Activated CD8-positive, alpha-beta T cell treated with anti-CD3 and anti-CD28 coated beads, Interleukin-2, amount 10 ng/mL, durations not matched to agents 7 days and 5 days (primary cell): ENCODE results near the gene CACFD1. TPM values are rescaled to one million over a fixed set of nuclear protein-coding genes. Genes with fewer than 3 reads are reported as not detected.

Source experiments
- ATAC-seq: fragments of 150-1000 bp; cut with Tn5 transposase; one replicate; pipeline ENCODE4 v1.10.0; 2021; ENCODE audit warnings: moderate library complexity
- CTCF ChIA-PET: fragments of 350-600 bp; sonication (Branson Sonifier 250); formaldehyde crosslinking; loops from one replicate; lab custom pipeline; 2021; ENCODE audit warnings: antibody characterized with exemption; lab: Charles Lee
- POLR2A ChIA-PET: fragments of 350-600 bp; sonication (Branson Sonifier 250); formaldehyde crosslinking; loops from one replicate; lab custom pipeline; 2021; ENCODE audit warnings: antibody characterized with exemption; lab: Charles Lee
- DNase-seq: peaks from one replicate; pipeline ENCODE4 v3.0.0-alpha.2; 2020
- H3K27ac Mint-ChIP-seq: one replicate; pipeline ENCODE4 v1.8.0; 2021; ENCODE audit warnings: mild to moderate bottlenecking, mixed read lengths
- H3K27me3 Mint-ChIP-seq: one replicate; pipeline ENCODE4 v1.8.0; 2021; ENCODE audit warnings: low read depth, mixed read lengths
- H3K36me3 Mint-ChIP-seq: one replicate; pipeline ENCODE4 v1.8.0; 2021; ENCODE audit warnings: low read depth, mixed read lengths
- H3K4me1 Mint-ChIP-seq: one replicate; pipeline ENCODE4 v1.8.0; 2021; ENCODE audit warnings: low read depth, mixed read lengths
- H3K4me3 Mint-ChIP-seq: one replicate; pipeline ENCODE4 v1.8.0; 2021; ENCODE audit warnings: mild to moderate bottlenecking, mixed read lengths
- H3K9me3 Mint-ChIP-seq: one replicate; pipeline ENCODE4 v1.8.0; 2022; ENCODE audit warnings: mixed read lengths; ENCODE audit not compliant: insufficient read depth
- total RNA-seq, 2 experiments: library from RNA; stranded (reverse); gene quantifications; one replicate each; pipeline ENCODE4 v1.2.3, GENCODE V29; 2021

CACFD1 gene
- total RNA-seq, 2 experiments from 2014 or later = 1.3 to 2.4 TPM

DNA sequence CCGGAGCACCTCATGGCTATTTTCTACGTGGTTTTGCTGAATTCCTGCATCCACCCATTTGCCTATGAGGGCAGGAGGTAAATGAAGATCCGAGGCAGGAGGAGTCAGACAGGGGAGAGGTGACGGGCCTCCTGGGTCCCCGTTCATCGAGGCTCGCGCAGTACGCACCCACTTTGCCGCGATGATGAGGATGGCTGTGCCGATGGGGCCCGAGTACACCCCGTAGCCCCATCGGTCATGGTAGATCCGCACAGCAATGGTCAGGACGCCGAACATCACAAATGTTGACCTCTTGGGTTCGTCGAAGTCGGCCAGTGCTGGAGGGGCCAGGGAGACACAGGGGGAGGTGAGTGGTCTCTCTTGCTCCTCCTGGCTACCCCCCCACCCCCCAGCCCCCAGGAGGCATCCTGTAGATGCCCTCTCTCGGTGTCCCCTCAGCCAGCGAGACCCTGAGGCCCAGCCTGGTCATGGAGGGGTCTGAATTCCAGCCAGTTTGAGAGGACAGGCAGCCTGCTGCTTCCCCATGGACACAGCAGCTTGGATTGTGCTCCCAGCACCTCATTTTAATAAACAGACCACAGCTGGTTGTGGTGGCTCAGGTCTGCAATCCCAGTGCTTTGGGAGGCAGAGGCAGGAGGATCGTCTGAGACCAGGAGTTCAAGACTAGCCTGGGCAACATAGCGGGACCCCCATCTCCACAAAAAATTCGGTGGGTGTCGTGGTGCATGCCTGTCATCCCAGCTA lies 59.1 kb downstream of the CACFD1 start:
- no peak for ATAC-seq
- H3K4me3 Mint-ChIP-seq = no peak overlapping the region
- H3K27ac Mint-ChIP-seq = no peak overlapping the region
- no peaks in the 10 kb centered on the region for H3K27me3 Mint-ChIP-seq
- no peaks in the 10 kb centered on the region for H3K9me3 Mint-ChIP-seq
- no peaks in the 10 kb centered on the region for H3K4me1 Mint-ChIP-seq
- no peaks in the 10 kb centered on the region for H3K36me3 Mint-ChIP-seq
- DNase-seq = no peak
- ChIA-PET CTCF (no interaction called here), POLR2A (interaction anchor here (0.9 kb wide), 1 partner anchor 9 kb away, joined by 3 read pairs; no protein-coding TSS in a partner anchor)

DNA sequence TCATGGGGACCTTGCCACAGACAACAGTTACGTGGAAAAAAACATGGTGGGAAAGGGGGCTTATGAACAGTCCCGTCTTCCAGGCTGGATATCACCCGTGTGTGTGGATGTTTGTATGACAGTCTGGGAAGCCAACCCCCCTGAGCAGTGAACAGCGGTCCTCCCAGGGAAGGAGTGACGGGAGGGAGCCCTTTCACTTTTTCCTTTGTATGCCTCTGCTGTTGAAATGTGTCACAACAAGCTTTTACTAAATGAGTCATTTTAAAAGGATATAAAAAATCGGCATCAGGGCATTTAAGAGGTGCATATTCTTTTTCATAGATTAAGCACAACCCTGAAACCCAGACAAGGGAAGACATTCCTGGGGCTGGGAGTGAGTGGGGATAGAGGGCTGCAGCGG lies 59.9 kb downstream of the CACFD1 start:
- no peaks in the 10 kb centered on the region for H3K4me1 Mint-ChIP-seq
- CTCF ChIA-PET = no interaction called here
- POLR2A ChIA-PET = no interaction called here
- no peak for ATAC-seq
- DNase-seq = no peak
- H3K27me3 Mint-ChIP-seq = no peaks in the 10 kb centered on the region
- H3K27ac Mint-ChIP-seq = no peak overlapping the region
- H3K4me3 Mint-ChIP-seq = no peak overlapping the region
- H3K36me3 Mint-ChIP-seq = no peaks in the 10 kb centered on the region
- no peaks in the 10 kb centered on the region for H3K9me3 Mint-ChIP-seq

DNA sequence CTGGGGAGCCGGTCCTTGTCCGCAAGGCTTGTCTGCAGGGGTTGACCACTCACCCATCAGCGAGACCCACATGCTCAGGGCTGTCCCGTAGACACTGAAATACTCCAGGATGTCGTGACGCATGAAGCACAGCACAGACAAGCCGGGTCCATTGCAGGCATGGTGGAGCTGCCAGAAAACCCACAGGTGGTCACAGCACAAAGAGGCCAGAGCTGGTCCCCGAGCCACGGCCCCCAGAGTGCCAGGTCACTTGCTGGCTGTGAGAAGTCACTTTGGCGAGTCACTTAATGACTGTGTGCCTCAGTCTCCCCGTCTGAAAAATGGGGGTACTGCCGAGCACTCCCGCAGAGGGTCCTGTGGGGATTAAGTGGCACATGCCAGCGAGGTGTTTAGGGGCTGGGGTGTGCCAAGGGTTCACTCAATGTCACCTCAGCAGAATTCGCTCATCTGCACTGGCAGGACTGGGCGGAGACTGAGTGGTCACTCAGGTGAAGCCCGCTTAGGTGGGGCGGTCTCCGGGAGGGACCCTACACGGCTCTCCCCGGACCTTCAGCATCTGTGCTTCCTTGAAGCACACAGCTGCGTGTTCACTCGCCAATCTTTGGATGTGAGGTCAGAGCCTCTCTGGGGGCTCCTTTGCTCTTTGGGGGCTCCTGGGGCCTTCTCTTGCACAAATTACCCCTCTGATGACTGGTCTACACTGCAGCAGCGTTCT lies 60.5 kb downstream of the CACFD1 start:
- Mint-ChIP-seq H3K4me1 (no peaks in the 10 kb centered on the region), H3K4me3 (no peak overlapping the region), H3K27me3 (no peaks in the 10 kb centered on the region), H3K27ac (no peak overlapping the region), H3K9me3 (no peaks in the 10 kb centered on the region), H3K36me3 (no peaks in the 10 kb centered on the region)
- DNase-seq = no peak
- CTCF ChIA-PET = no interaction called here
- POLR2A ChIA-PET = interaction anchor here (1.3 kb wide), 1 partner anchor 11 kb away, joined by 4 read pairs; no protein-coding TSS in a partner anchor
- ATAC-seq = no peak

Other genes with a start within 250 kb of the CACFD1 start
- not detected for gene ABO, start 184.8 kb upstream of the CACFD1 start, total RNA-seq
- 10 to 100 TPM; 20.1 to 21.4 TPM for gene SURF6, start 123.8 kb upstream of the CACFD1 start, total RNA-seq
- gene MED22, start 111.8 kb upstream of the CACFD1 start, total RNA-seq = 10 to 100 TPM; 29.1 to 29.6 TPM
- 1,000 to 10,000 TPM; 1,894 to 1,933 TPM for gene RPL7A, start 111.8 kb upstream of the CACFD1 start, total RNA-seq
- gene SURF1, start 103.5 kb upstream of the CACFD1 start, total RNA-seq = 10 to 100 TPM; 37.4 to 39.1 TPM
- 10 to 100 TPM; 18.4 to 20.7 TPM for gene SURF2, start 103.4 kb upstream of the CACFD1 start, total RNA-seq
- 100 to 1,000 TPM; 175 to 176 TPM for gene SURF4, start 83.9 kb upstream of the CACFD1 start, total RNA-seq
- gene STKLD1, start 83.6 kb upstream of the CACFD1 start, total RNA-seq = under 1 TPM; 0.71 to 0.76 TPM
- gene REXO4, start 42.0 kb upstream of the CACFD1 start, total RNA-seq = 10 to 100 TPM; 23.6 to 25.7 TPM
- 1 to 10 TPM; 1.4 to 2.5 TPM for gene ADAMTS13, start 37.6 kb upstream of the CACFD1 start, total RNA-seq
- gene SLC2A6, start 19.1 kb downstream of the CACFD1 start, total RNA-seq = 10 to 100 TPM; 14.1 to 17.0 TPM
- not detected for gene MYMK, start 65.0 kb downstream of the CACFD1 start, total RNA-seq
- not detected for gene ADAMTSL2, start 74.7 kb downstream of the CACFD1 start, total RNA-seq
- gene FAM163B, start 149.4 kb downstream of the CACFD1 start, total RNA-seq = not detected
- gene DBH, start 176.4 kb downstream of the CACFD1 start, total RNA-seq = not detected